ENCODE measurements around the gene HSDL1.
A peak's percentile ranks its signal among the peaks of the same experiment; 100 is the strongest.
"Not testable (repeated sequence)": the region's sequence is repeated elsewhere in the genome, so short reads cannot be mapped to it uniquely, and the experiment has no call there.

HSDL1 gene

DNA sequence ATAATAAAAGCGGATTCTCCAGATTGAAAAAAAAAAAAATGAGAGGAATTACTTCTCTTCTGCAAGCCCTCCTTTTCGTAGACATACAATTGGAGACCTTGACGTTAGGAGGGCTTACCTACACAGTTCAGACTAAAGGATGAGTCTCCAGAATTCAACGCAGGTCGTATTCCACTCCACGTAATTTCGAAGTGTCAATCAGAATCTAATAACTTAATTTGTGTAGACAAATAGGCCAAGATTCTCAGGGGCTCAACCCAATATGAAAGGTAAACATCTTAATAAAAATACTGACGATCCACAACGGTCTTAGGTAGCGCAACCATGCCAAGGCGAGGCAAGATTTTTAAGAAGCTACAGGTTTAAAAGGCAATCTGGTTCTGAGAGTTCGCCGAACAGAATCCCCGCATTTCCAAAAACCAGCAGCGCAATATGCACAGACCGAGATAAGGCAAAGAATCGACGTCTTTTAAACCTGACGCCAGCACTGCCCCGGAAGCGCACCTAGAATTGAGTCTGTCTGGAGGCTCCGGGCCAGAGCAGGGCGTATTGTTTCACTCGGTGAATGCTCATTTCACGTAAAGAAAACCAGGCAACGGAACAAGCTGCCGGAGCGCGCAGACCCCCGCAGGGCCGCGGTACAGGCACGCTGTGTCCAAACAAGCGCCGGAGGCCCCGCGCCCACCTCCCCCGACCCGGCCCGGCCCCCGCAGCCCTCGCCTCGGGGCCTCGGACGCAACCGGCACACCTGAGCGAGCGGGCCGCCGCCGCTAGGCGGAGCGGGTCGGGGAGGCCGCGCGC, 28.9 kb downstream of the HSDL1 start:
- Mint-ChIP-seq H3K9me3 (no peaks in the 10 kb centered on the region), H3K4me3 (peak overlapping the region; percentile 83), H3K36me3 (ENCODE audit: low read depth) (peaks cover 3% of the 10 kb centered on the region), H3K27me3 (peaks cover 2% of the 10 kb centered on the region), H3K4me1 (ENCODE audit: low read depth) (peaks cover 34% of the 10 kb centered on the region), H3K27ac (peak overlapping the region; percentile 85)
- intact Hi-C loops (cut with micrococcal nuclease) = loop anchor here (2.0 kb wide), 3 partner anchors 29 to 71 kb away; partner anchors contain the start of genes DNAAF1, HSDL1 and TAF1C

- H3K27me3 Mint-ChIP-seq; H3K9me3 Mint-ChIP-seq; intact Hi-C loops (cut with micrococcal nuclease); H3K4me3 Mint-ChIP-seq: not testable (repeated sequence)
- H3K27ac Mint-ChIP-seq = peak overlapping the region; percentile 23
- H3K36me3 Mint-ChIP-seq (ENCODE audit: low read depth) = peaks cover 33% of the 10 kb centered on the region
- peaks cover 51% of the 10 kb centered on the region for H3K4me1 Mint-ChIP-seq (ENCODE audit: low read depth)
These were observed 33.0 kb downstream of the HSDL1 start for GRCh38 chr16:84111949-84112348.

- Mint-ChIP-seq H3K4me1 (ENCODE audit: low read depth) (peaks cover 56% of the 10 kb centered on the region), H3K9me3 (no peaks in the 10 kb centered on the region), H3K27ac (peak overlapping the region; percentile 23), H3K4me3 (no peak overlapping the region), H3K27me3 (no peaks in the 10 kb centered on the region), H3K36me3 (ENCODE audit: low read depth) (peaks cover 38% of the 10 kb centered on the region)
- intact Hi-C loops (cut with micrococcal nuclease) = no loop called here
These were observed 33.5 kb downstream of the HSDL1 start for GRCh38 chr16:84111525-84111924.

DNA sequence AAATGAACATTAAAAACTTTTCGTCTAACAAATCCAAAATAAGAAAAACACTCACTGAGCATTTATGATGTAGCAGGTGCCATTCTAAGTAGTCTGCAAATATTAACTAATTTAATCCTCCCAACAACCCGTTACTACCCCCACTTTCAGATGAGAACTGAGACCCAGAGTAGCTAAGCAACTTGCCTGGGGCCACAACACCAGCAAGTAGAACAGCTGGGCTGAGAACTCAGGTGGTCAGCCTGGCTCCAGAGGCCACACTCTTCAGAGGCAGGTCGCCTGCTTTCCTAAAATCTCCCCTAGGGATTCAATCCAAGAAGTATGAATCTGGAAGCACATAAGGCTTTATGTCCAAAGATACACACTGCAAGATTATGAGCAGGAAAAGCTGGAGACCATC, 34.5 kb downstream of the HSDL1 start:
- peaks cover 60% of the 10 kb centered on the region for H3K4me1 Mint-ChIP-seq (ENCODE audit: low read depth)
- H3K4me3 Mint-ChIP-seq = no peak overlapping the region
- intact Hi-C loops (cut with micrococcal nuclease) = no loop called here
- H3K9me3 Mint-ChIP-seq = no peaks in the 10 kb centered on the region
- peaks cover 46% of the 10 kb centered on the region for H3K36me3 Mint-ChIP-seq (ENCODE audit: low read depth)
- H3K27ac Mint-ChIP-seq = no peak overlapping the region
- no peaks in the 10 kb centered on the region for H3K27me3 Mint-ChIP-seq

- Mint-ChIP-seq H3K4me1 (ENCODE audit: low read depth) (peaks cover 57% of the 10 kb centered on the region), H3K4me3 (no peak overlapping the region), H3K27me3 (no peaks in the 10 kb centered on the region), H3K36me3 (ENCODE audit: low read depth) (peaks cover 53% of the 10 kb centered on the region), H3K27ac (no peak overlapping the region), H3K9me3 (no peaks in the 10 kb centered on the region)
- intact Hi-C loops (cut with micrococcal nuclease) = no loop called here
These were observed 35.2 kb downstream of the HSDL1 start for GRCh38 chr16:84109598-84110335.

DNA sequence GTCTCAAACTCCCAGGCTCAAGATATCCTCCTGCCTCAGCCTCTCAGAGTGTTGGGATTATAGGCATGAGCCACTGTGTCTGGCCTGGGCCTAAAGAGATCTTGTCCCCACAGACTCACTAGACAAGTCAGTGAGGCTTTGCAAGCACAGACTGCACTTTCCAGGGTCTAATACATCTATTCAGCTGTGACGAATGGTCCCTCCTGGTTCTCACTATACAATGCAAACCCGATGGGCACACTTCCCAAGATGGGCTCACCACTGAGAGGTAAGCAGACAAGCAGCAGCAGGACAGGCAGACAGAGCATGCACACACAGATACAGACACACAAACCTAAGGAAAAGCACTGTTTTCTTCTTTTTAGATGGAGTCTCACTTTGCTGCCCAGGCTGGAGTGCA, 37.1 kb downstream of the HSDL1 start:
- Mint-ChIP-seq H3K36me3 (ENCODE audit: low read depth) (peaks cover 53% of the 10 kb centered on the region), H3K9me3 (no peaks in the 10 kb centered on the region), H3K4me1 (ENCODE audit: low read depth) (peaks cover 57% of the 10 kb centered on the region), H3K27me3 (no peaks in the 10 kb centered on the region), H3K27ac (no peak overlapping the region), H3K4me3 (no peak overlapping the region)
- intact Hi-C loops (cut with micrococcal nuclease) = no loop called here

DNA sequence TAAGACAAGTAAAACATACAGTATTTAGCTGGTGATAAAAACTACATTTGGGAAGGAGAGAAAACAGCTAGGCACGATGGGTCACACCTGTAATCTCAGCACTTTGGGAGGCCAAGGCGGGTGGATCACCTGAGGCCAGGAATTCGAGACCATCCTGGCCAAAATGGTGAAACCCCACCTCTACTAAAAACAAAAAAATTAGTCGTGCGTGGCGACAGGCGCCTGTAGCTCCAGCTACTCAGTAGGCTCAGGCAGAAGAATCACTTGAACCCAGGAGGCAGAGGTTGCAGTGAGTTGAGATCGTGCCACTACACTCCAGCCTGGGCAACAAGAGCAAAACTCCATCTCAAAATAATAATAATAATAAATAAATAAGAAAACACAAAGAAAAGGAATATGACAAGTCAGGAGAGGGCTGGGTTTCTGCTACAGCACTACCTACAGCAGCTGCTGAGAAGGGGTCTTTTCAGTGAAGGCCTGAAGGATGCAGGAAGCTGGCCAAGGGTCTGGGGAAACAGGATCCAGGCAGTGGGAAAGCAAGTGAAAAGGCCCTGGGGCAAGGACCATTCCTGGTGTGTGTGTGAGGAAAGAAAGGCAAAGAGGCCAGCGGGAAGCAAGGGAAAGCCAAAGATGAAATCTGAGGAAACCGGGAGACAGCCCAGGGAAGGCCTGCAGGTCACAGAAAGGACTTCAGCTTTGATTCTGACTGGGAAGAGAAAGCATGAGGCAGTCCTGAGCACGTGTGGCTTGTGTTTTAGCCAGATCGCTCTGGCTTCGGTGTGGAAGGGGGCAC, 38.8 kb downstream of the HSDL1 start:
- Mint-ChIP-seq H3K36me3 (ENCODE audit: low read depth) (peaks cover 61% of the 10 kb centered on the region), H3K4me3 (no peak overlapping the region), H3K27ac (no peak overlapping the region), H3K4me1 (ENCODE audit: low read depth) (peaks cover 69% of the 10 kb centered on the region), H3K9me3 (no peaks in the 10 kb centered on the region), H3K27me3 (no peaks in the 10 kb centered on the region)
- intact Hi-C loops (cut with micrococcal nuclease) = no loop called here

GRCh38 chr16:84105301-84105815, 39.6 kb downstream of the HSDL1 start:
- Mint-ChIP-seq H3K27ac (peak overlapping the region; percentile 50), H3K4me1 (ENCODE audit: low read depth) (peaks cover 69% of the 10 kb centered on the region)

DNA sequence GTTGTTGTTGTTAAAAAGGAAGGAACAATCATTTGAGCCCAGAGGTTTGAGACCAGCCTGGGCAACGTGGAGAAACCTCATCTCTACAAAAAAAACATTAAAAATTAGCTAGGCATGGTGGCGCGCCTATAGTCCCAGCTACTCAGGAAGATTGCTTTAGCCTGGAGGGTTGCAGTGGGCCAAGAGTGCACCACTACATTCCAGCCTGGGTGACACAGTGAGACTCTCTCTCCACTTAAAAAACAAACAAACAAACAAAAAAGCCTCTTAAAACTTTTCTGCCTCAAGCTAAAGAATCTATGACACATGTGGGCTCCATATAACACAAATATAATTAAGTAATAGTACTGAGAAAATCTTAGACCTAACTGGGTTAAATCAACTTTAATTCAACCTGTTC, 40.7 kb downstream of the HSDL1 start:
- Mint-ChIP-seq H3K4me1 (ENCODE audit: low read depth) (peaks cover 68% of the 10 kb centered on the region), H3K36me3 (ENCODE audit: low read depth) (peaks cover 68% of the 10 kb centered on the region), H3K27ac (no peak overlapping the region), H3K27me3 (no peaks in the 10 kb centered on the region), H3K9me3 (no peaks in the 10 kb centered on the region), H3K4me3 (no peak overlapping the region)
- intact Hi-C loops (cut with micrococcal nuclease) = no loop called here

More at GRCh38 chr16:84105301-84105815, 39.6 kb downstream of the HSDL1 start:
- H3K4me3 Mint-ChIP-seq = no peak overlapping the region
- intact Hi-C loops (cut with micrococcal nuclease) = no loop called here
- peaks cover 61% of the 10 kb centered on the region for H3K36me3 Mint-ChIP-seq (ENCODE audit: low read depth)
- H3K9me3 Mint-ChIP-seq = no peaks in the 10 kb centered on the region
- H3K27me3 Mint-ChIP-seq = no peaks in the 10 kb centered on the region

DNA sequence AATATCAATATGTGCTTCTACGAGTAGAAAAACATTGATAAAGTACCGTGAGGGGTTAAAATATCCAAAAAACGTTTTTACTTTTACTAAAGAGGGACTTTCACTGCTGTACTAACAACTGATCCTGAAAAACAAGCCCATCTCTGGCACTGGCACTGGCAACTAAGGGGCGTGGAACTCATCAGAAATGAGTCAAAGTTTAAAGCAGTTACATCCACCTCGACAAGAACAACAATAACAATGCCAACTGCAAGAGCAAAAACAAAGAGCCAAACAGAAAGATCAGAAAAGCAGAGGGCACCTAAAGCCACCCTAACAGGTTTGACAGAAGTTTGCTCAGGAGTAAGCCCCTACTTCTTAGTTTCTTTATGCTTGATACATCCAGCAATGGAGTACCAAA, 41.3 kb downstream of the HSDL1 start:
- no peak overlapping the region for H3K4me3 Mint-ChIP-seq
- H3K27me3 Mint-ChIP-seq = no peaks in the 10 kb centered on the region
- no peak overlapping the region for H3K27ac Mint-ChIP-seq
- intact Hi-C loops (cut with micrococcal nuclease) = no loop called here
- peaks cover 64% of the 10 kb centered on the region for H3K4me1 Mint-ChIP-seq (ENCODE audit: low read depth)
- peaks cover 68% of the 10 kb centered on the region for H3K36me3 Mint-ChIP-seq (ENCODE audit: low read depth)
- no peaks in the 10 kb centered on the region for H3K9me3 Mint-ChIP-seq

DNA sequence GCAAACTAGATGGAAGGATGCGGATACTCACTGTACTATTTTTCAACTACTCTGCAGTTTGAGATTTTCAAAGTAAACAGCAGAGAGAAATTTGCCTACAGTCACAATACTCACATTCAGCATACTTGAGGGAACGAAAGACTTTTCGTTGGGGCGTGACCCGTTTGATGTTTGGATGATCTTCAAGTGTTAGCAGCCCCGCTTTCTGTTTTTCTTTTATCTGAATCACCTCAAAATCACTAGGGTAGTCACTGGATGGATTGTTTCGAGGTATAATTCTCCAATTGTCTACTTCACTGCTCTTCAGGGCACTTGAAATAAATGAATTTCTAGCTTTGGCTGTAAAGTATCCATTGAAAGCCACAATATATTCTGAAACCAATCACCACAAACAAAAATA, 46.0 kb downstream of the HSDL1 start:
- Mint-ChIP-seq H3K36me3 (ENCODE audit: low read depth) (peaks cover 82% of the 10 kb centered on the region), H3K27ac (no peak overlapping the region), H3K9me3 (no peaks in the 10 kb centered on the region), H3K27me3 (no peaks in the 10 kb centered on the region), H3K4me3 (no peak overlapping the region), H3K4me1 (ENCODE audit: low read depth) (peaks cover 41% of the 10 kb centered on the region)
- intact Hi-C loops (cut with micrococcal nuclease) = no loop called here

GRCh38 chr16:84096447-84097005, 48.5 kb downstream of the HSDL1 start:
- Mint-ChIP-seq H3K4me3 (no peak overlapping the region), H3K27me3 (no peaks in the 10 kb centered on the region), H3K9me3 (no peaks in the 10 kb centered on the region), H3K36me3 (ENCODE audit: low read depth) (peaks cover 100% of the 10 kb centered on the region), H3K27ac (no peak overlapping the region), H3K4me1 (ENCODE audit: low read depth) (peaks cover 21% of the 10 kb centered on the region)
- intact Hi-C loops (cut with micrococcal nuclease) = no loop called here

- Mint-ChIP-seq H3K27me3 (no peaks in the 10 kb centered on the region), H3K36me3 (ENCODE audit: low read depth) (peaks cover 100% of the 10 kb centered on the region), H3K4me3 (no peak overlapping the region), H3K4me1 (ENCODE audit: low read depth) (peaks cover 10% of the 10 kb centered on the region), H3K9me3 (no peaks in the 10 kb centered on the region), H3K27ac (no peak overlapping the region)
- intact Hi-C loops (cut with micrococcal nuclease) = no loop called here
These were observed 49.5 kb downstream of the HSDL1 start for GRCh38 chr16:84095466-84095865.
